Stimulated activated CD4-positive, alpha-beta T cell treated with anti-CD3 and anti-CD28 coated beads, Interleukin-4, amount 100 ng/mL, for 48 hours (primary cell): ENCODE measurements around the gene RAB31.
A peak's percentile ranks its signal among the peaks of the same experiment; 100 is the strongest.
"Not testable (repeated sequence)": the region's sequence is repeated elsewhere in the genome, so short reads cannot be mapped to it uniquely, and the experiment has no call there.

Experiments
- DNase-seq, 2 donors: peaks; one replicate each; pipeline ENCODE4 v3.0.0-alpha.2; 2020; ENCODE audit warnings: low read depth in 2 of 2

Gene RAB31

GRCh38 chr18:9839211-9839610, 131.1 kb downstream of the RAB31 start:
- DNase-seq = no peak

DNA sequence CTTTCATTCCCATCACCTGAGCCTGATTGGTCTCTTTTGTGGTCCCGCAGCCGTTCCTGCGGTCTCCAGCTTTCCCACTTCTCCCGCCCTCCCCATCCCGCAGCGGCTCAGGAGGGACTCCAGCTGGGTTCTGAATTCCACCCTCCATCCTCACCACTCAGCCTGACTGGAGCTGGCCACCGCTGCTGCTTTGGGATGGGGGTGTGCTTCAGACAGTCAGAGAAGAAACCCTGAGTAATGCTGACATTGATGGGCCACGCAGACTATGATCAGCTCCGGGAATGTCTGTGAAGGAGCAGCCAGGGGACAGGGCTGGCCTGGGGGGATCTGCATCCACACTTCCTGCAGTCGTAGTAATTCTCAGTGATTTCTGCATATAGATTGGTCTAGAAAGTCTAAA, 131.8 kb downstream of the RAB31 start:
- DNase-seq = no peak

- no peak for DNase-seq
Measured at GRCh38 chr18:9841752-9842151, 133.7 kb downstream of the RAB31 start.

- no peak for DNase-seq
Measured at GRCh38 chr18:9842448-9842847, 134.3 kb downstream of the RAB31 start.

GRCh38 chr18:9845256-9845655, 137.2 kb downstream of the RAB31 start:
- DNase-seq = no peak

DNA sequence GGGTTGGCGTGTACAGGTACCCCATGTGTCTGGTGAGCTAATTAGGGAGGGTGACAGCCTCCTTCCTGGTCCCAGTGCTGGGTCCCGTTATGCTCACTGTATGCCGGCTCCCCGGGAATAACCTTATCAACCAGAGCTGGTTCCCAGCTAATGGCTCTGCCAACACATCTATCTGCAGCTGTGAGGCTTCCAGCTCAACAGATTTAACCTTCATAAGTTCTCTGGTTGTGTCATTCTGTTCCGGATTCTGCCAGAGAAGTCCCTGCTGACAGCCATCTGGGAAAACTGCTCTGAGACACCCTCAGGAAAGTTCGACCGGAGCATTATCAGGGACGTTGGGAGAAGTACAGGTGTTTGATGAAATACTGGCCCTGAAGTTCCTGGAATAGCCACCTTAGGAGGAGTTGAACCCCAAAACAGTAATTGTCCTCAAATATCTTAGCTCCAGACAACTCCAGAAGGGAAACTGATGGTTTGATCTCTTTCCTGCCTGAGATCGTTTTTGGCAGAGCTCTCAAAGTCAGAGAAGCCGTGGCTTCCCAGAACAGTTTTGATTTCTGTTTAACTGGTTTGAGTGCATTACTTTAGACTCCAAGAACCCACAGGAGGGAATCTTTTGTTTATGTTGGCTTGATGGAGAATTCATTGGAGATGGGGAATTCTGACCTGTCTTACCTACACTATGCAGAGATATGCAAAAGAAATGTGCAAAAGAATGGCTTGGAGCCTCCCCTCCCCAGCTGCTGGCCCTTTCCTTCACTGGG, 138.2 kb downstream of the RAB31 start:
- DNase-seq = no peak

DNA sequence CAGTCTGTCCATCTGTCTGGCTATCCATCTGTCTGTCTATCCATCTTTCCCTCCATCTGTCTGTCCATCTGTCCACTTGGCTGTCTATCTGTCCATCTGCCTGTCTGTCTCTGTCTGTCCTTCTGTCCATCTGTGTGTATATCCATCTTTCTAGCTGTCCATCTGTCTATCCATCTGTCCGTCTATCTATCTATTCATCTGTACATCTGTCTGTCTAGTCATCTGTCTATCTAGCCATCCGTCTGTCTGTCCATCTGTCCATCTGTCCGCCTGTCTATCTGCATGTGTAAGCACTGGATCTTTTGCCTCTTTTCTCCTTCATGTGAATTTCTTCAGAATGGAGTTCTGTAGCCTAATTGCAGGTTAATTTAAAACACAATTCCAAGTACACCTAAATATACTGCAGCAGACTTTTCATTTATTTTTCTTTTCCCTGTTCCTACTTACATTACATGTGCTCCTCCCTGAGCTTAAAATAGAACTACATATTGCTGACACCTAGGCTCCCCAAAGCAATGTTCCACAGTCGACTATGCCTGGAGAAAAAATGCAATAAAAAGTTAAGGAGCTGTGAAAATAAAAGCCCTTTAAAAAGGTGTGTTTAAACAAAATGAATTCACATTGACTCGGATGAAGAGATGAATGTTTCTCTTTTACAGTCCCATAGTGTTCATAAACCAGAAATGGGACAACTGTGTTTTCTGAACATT, 140.2 kb downstream of the RAB31 start:
- DNase-seq = no peak

DNA sequence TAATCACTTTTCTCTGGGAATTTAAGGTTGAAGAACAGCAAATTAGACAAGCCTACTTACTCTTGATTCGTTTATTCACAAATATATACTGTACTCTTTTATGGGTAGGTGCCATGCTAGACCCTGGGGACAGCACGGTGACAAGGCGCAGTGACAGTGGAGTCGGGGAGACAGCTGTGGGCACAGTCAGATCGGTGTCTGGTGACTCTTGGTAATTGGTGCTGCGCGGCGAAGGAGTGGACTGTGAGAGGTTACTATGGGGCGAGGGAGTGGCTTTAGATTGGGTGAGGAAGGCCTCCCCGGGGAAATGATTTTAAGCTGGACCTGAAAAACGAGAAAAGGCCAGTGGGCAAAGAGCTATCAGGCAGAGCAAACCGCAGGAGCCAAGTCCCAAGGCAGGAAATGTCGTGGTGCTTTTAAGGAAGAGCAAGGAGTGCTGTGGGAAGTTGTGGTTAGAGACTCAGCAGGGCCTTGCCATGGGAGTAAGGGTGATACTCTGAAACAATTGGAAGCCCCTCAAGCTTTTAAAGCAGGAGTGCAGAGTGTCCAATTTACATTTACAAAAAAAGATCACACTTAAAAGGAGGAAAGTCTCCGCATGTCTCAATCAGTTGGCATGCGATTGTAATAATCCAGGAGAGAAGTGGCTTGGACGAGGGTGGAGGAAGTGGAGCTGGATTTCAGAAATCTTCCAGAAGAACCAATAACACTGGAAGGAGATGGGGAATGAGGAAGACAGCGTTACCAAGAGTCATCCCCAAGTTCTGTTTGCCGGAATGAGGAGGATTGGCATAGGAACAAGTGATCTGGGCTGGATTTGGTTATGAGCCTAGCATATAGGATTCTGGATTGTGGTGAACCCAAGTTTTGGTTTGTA, 141.5 kb downstream of the RAB31 start:
- no peak for DNase-seq

- no peak for DNase-seq
Measured at GRCh38 chr18:9850309-9850708, 142.2 kb downstream of the RAB31 start.

- DNase-seq = no peak
Measured at GRCh38 chr18:9851511-9851910, 143.4 kb downstream of the RAB31 start.

DNA sequence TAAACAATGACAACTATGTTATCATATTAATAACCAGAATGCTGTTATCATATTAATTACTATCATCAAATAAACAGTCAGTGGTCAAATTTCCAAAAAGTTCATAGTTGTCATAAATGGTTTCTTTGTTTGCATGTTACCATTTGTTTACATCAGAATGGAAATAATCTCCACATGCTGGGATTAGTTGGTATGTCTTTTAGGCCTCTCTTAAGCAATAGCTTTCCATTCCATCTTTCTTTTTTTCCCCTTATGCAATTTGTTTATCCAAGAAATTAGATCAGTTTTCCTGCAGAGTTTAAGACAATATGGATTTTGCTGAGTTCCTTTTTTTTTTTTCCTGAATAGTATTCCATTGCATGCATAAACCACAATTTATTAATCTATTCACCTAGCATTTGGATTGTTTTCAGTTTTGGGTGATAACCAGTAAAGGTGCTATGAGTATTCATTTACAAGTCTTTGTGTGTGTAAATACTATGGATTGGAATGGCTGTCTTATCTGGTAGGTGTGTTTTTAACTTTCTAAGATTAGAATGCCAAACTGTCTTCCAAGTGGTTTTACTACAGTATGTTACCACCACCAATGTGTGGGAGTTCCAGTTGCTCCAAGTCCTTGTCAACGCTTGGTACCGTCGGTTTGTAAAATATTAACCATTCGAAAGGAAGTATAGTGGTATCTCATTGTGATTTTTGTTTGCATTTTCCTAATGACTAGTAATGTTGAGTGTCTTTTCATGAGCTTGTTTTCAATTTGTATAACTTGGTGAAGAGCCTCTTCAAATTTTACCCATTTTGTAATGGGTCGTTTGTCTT, 144.4 kb downstream of the RAB31 start:
- no peak for DNase-seq

DNA sequence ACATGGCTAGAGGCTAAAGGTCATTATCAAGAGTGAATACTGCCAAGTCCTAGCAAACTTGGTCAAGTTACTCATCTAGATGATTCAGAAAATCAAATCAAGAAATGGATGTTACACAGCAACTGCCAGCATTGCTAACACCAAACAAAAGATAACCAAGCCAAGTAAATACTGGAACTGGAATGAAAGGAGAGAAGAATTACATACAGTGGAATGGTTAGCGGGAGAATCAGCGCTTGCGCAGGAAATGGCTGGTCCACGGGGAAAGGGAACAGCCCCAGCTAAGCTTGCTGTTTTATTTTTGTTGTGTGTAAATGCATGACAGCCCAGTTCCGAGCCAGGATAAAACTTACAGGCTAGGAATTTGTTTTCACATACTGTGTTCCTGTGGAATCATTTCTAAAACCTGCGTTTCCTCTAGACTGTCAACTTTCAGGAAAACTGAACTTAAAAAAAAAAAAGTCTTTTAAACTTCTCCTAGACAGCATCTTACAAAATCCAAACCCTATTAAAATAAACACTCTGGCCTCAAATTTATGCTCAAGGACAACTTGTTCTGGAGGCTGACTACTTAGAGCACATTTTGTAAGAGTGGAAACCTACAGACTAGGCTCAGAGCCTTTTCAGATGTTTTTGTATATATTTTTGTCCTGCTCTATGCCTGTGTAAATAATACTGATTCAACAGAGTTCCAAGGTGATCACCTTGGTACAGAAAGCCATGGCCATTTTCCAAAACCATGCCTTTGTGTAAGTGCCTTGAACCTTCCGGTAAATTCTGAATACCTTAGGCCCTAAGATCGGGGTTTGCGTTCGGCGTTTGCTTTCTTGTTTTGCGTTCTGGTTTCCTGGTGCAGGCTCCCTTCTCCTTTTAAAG, 146.9 kb downstream of the RAB31 start:
- no peak for DNase-seq

DNA sequence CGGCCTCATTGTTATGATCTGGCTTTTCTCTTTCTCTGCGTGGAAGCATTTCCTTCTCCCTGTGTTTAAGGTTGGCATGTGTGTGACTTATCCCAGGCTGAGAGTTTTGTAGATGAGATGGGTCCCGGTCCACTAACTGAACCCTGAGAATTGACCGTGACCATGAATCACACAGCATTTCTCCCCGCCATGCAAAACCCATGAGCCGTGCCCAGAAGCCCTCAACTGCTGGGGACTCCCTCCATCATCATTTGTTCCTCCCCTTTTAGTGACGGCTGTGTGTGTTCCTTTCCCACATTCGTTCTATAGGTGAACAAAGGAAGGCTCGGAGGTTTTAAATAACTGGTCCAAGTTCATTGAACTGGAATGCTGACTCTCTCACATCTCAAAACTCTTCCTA, 147.6 kb downstream of the RAB31 start:
- DNase-seq = no peak

DNA sequence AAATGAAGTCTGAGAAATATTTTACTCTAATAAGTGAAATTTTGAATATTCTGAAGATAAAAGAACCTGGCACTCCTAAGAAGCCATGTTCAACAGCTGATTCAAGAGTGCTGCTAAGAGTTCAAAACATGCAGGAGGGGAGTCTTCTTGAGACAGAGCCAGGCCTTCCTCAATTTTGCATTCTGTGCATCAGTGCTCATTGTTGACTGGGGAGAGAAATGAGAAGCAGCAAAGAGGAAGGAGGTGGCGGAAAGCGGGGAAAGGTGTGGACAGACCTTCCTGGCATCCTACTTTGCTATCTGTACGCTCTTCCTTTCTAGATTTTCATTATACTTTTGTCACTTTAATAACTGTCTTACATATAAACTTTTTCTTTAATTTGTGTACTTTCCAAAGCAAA, 148.0 kb downstream of the RAB31 start:
- DNase-seq = no peak

DNA sequence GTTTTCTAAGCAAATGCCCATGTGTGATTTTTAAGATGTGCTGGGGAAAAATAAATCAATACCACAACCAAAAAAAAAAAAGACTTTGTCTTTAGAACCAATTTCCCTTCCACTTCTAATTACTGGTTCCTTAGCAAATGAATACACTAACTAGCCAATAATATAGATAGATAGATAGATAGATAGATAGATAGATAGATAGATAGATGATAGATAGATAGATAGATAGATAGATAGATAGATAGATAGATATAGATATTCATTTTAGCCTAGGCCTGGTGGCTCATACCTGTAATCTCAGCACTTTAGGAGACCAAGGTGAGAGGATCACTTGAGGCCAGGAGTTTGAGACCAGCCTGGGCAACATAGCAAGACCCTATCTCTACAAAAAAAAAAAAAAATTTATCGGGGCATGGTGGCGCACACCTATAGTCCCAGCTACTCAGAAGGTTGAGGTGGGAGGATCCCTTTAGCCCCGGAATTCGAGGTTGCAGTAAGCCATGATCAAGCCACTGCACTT, 149.4 kb downstream of the RAB31 start:
- DNase-seq = not testable (repeated sequence)

GRCh38 chr18:9858642-9859041, 150.5 kb downstream of the RAB31 start:
- DNase-seq = no peak

DNA sequence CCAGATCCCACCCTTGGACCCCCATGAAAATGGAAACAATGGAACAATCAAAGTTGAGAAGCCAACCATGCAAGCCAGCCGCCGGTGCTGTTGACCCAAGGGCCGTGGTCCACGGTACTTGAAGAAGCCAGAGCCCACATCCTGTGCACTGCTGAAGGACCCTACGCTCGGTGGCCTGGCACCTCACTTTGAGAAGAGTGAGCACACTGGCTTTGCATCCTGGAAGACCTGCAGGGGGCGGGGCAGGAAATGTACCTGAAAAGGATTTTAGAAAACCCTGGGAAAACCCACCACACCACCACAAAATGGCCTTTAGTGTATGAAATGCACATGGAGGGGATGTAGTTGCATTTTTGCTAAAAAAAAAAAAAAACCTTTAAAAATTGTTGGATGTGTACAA, 151.1 kb downstream of the RAB31 start:
- no peak for DNase-seq

DNA sequence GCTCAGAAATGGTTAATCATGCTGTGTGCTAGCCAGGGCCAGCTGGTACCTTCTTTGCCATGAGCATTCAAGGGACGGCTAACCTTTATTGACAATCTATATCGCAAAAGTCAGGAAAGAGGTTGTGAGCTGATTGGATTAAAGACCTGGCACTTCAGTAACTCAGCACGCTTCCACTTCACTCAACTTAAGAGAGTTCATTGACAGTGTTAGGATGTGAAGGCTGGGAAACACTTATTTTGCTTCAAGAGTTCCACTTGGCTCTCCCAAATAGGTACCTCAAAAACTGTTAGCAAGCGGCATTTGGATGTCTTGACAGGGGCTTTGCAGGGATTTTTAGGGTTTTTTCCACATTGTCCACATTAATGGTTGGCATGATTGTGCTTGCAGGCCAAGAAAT, 152.6 kb downstream of the RAB31 start:
- DNase-seq = no peak

DNA sequence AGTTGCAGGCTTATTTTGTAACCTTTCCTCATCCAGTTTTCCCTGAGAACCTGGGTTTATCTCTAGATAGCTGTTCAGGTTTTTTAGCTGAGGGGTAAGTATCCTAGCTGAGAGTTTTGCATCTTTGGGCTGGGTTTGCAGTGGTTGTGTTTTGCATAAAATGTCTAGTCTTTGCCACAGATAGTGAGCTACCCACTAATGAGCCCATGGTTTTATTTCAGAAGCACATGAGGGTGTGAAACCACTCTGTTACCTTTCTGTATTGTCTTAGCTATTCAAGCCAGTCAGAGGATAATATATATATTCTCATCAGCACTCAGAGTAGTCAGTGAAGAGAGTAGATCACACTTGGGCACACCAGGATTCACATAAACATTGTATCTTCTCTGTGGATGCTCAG, 153.1 kb downstream of the RAB31 start:
- no peak for DNase-seq

GRCh38 chr18:9861933-9862332, 153.8 kb downstream of the RAB31 start:
- DNase-seq = peak in 1 of 2 donors; percentile 23
